Cardiac muscle cell (in vitro differentiated cells and primary cell): ENCODE results near the gene NWD2. TPM values are rescaled to one million over a fixed set of nuclear protein-coding genes. Genes with fewer than 3 reads are reported as not detected.

Source experiments
- DNase-seq, 2 donors: peaks; one replicate each; pipeline versions ENCODE4 v3.0.0 to v3.0.0-alpha.2; 2010 to 2017; ENCODE audit warnings: low read depth in 1 of 2, low spot score in 1 of 2
- H3K27ac ChIP-seq: fragments of 200-600 bp; sonication (generic); 2 replicates; pipeline ENCODE4 v1.5.1; 2016
- H3K27me3 ChIP-seq: fragments of 200-600 bp; sonication (generic); 2 replicates; pipeline ENCODE4 v1.6.0; 2016; ENCODE audit warnings: control low read depth
- H3K36me3 ChIP-seq: fragments of 200-600 bp; sonication (generic); 2 replicates; pipeline ENCODE4 v1.5.1; 2016; ENCODE audit warnings: control low read depth
- H3K4me1 ChIP-seq: fragments of 200-600 bp; sonication (generic); 2 replicates; pipeline ENCODE4 v1.8.1; 2017; ENCODE audit warnings: low read depth, mild to moderate bottlenecking, mixed run types
- H3K4me3 ChIP-seq: fragments of 200-600 bp; sonication (generic); 2 replicates; pipeline ENCODE4 v1.5.1; 2016; ENCODE audit warnings: mild to moderate bottlenecking
- H3K9me3 ChIP-seq: fragments of 200-600 bp; sonication (generic); 2 replicates; pipeline ENCODE4 v1.5.1; 2017; ENCODE audit warnings: low read depth, mild to moderate bottlenecking, control low read depth
- CTCF ChIP-seq: IDR thresholded peaks from 2 replicates; pipeline ENCODE4 v1.5.1; 2012; ENCODE audit warnings: low read depth, mild to moderate bottlenecking, low read length
- polyA plus RNA-seq: library from polyadenylated mRNA; unstranded; fragments of >200 nt; fragmentation: Nextera tagmentation; extraction: Ambion mirVana; gene quantifications from 2 replicates; pipeline ENCODE4 v1.2.1, GENCODE V29; 2016
- total RNA-seq: library from RNA; depleted of rRNA; stranded (reverse); fragments of >200 nt; gene quantifications from 2 replicates; pipeline ENCODE4 v1.2.3, GENCODE V29; 2016

NWD2 gene
- total and polyA plus RNA-seq, 2 experiments from 2014 or later = 0.06 TPM; not detected in 1

- H3K9me3 ChIP-seq = no peaks in the 10 kb centered on the region
- no peaks in the 10 kb centered on the region for H3K4me1 ChIP-seq
- no peak for TF ChIP-seq CTCF
- H3K4me3 ChIP-seq = no peak overlapping the region
- H3K36me3 ChIP-seq = no peaks in the 10 kb centered on the region
- peaks cover 75% of the 10 kb centered on the region for H3K27me3 ChIP-seq
- no peak overlapping the region for H3K27ac ChIP-seq
- DNase-seq = no peak
Observed at GRCh38 chr4:37241647-37242046, 2.9 kb upstream of the NWD2 start.

- Histone ChIP-seq H3K4me3 (no peak overlapping the region), H3K4me1 (no peaks in the 10 kb centered on the region), H3K27me3 (peaks cover 89% of the 10 kb centered on the region), H3K36me3 (no peaks in the 10 kb centered on the region), H3K9me3 (no peaks in the 10 kb centered on the region), H3K27ac (no peak overlapping the region)
- DNase-seq = no peak
- no peak for TF ChIP-seq CTCF
Observed at GRCh38 chr4:37243051-37243450, 1.5 kb upstream of the NWD2 start.

- no peak overlapping the region for H3K27ac ChIP-seq
- H3K27me3 ChIP-seq = peaks cover 98% of the 10 kb centered on the region
- H3K9me3 ChIP-seq = no peaks in the 10 kb centered on the region
- no peaks in the 10 kb centered on the region for H3K4me1 ChIP-seq
- DNase-seq = peak; percentile 1 to 9
- peak overlapping the region; percentile 31 for H3K4me3 ChIP-seq
- no peak for TF ChIP-seq CTCF
- H3K36me3 ChIP-seq = no peaks in the 10 kb centered on the region
Observed at GRCh38 chr4:37243722-37244582, 591 bp upstream of the NWD2 start.

GRCh38 chr4:37245391-37245954, 930 bp downstream of the NWD2 start:
- H3K4me1 ChIP-seq = no peaks in the 10 kb centered on the region
- no peak for TF ChIP-seq CTCF
- H3K27ac ChIP-seq = no peak overlapping the region
- no peaks in the 10 kb centered on the region for H3K36me3 ChIP-seq
- no peak for DNase-seq
- H3K4me3 ChIP-seq = peak overlapping the region; percentile 31
- H3K27me3 ChIP-seq = peaks cover 99% of the 10 kb centered on the region
- no peaks in the 10 kb centered on the region for H3K9me3 ChIP-seq

- H3K27ac ChIP-seq = no peak overlapping the region
- H3K9me3 ChIP-seq = no peaks in the 10 kb centered on the region
- no peaks in the 10 kb centered on the region for H3K36me3 ChIP-seq
- H3K27me3 ChIP-seq = peaks cover 88% of the 10 kb centered on the region
- H3K4me1 ChIP-seq = no peaks in the 10 kb centered on the region
- DNase-seq = no peak
- no peak overlapping the region for H3K4me3 ChIP-seq
- no peak for TF ChIP-seq CTCF
Observed at GRCh38 chr4:37246891-37247290, 2.3 kb downstream of the NWD2 start.
